Muscle of back (tissue), 11 donors: Measurements from ENCODE around the gene TSN. TPM values are rescaled to one million over a fixed set of nuclear protein-coding genes. Genes with fewer than 3 reads are reported as not detected.
A peak's percentile ranks its signal among the peaks of the same experiment; 100 is the strongest.
"Not testable (repeated sequence)": the region's sequence is repeated elsewhere in the genome, so short reads cannot be mapped to it uniquely, and the experiment has no call there.

Source experiments
- DNase-seq, 3 donors: peaks; one replicate each; pipeline versions ENCODE4 v3.0.0 to v3.0.0-alpha.2; 2013
- polyA plus RNA-seq, 10 donors: library from polyadenylated mRNA; unstranded; fragments of 120-200 nt; gene quantifications; one replicate each; pipeline ENCODE4 v1.2.1, GENCODE V29; 2013; ENCODE audit not compliant: insufficient read length in 10 of 10

TSN gene
- polyA plus RNA-seq, 10 donors, result 46.5 to 59.1 (median 54.5) TPM

GRCh38 chr2:121793816-121794215, 38.4 kb downstream of the TSN start:
- no peak for DNase-seq

GRCh38 chr2:121794233-121794632, 38.8 kb downstream of the TSN start:
- no peak for DNase-seq

GRCh38 chr2:121796239-121796638, 40.8 kb downstream of the TSN start:
- no peak for DNase-seq

- no peak for DNase-seq
These were observed 43.2 kb downstream of the TSN start for GRCh38 chr2:121798617-121799016.

GRCh38 chr2:121801916-121802315, 46.5 kb downstream of the TSN start:
- no peak for DNase-seq

- no peak for DNase-seq
These were observed 48.1 kb downstream of the TSN start for GRCh38 chr2:121803503-121803902.

- no peak for DNase-seq
These were observed 48.9 kb downstream of the TSN start for GRCh38 chr2:121804340-121804739.

- DNase-seq, result no peak
These were observed 49.7 kb downstream of the TSN start for GRCh38 chr2:121804997-121805765.

- DNase-seq, result no peak
These were observed 50.3 kb downstream of the TSN start for GRCh38 chr2:121805766-121806143.

GRCh38 chr2:121807771-121808170, 52.3 kb downstream of the TSN start:
- DNase-seq, result not testable (repeated sequence)

GRCh38 chr2:121809607-121810006, 54.2 kb downstream of the TSN start:
- DNase-seq, result peak in 2 of 3 donors; percentile 16 to 22

- DNase-seq, result peak; percentile 74 to 92 (median 83)
These were observed 55.8 kb downstream of the TSN start for GRCh38 chr2:121810959-121811853.

GRCh38 chr2:121813083-121813482, 57.6 kb downstream of the TSN start:
- not testable (repeated sequence) for DNase-seq

- no peak for DNase-seq
These were observed 59.8 kb downstream of the TSN start for GRCh38 chr2:121815216-121815615.

GRCh38 chr2:121816797-121817196, 61.3 kb downstream of the TSN start:
- DNase-seq, result no peak

- DNase-seq, result not testable (repeated sequence)
These were observed 61.9 kb downstream of the TSN start for GRCh38 chr2:121817304-121817703.

Other genes starting within 250 kb of the TSN start
- gene RNU4ATAC, start 224.8 kb upstream of the TSN start, polyA plus RNA-seq, result not detected
- 10 to 100 TPM; 44.5 to 75.7 (median 54.0) TPM for gene CLASP1, start 106.2 kb upstream of the TSN start, polyA plus RNA-seq
- 10 to 100 TPM; 47.3 to 71.9 (median 56.3) TPM for gene NIFK, start 18.8 kb upstream of the TSN start, polyA plus RNA-seq